Right atrium auricular region (tissue), 2 donors: ENCODE data around the gene MAP3K4. TPM values are rescaled to one million over a fixed set of nuclear protein-coding genes. Genes with fewer than 3 reads are reported as not detected.
"Not testable (repeated sequence)": the region's sequence is repeated elsewhere in the genome, so short reads cannot be mapped to it uniquely, and the experiment has no call there.

Experiments
- DNase-seq: peaks from one replicate; pipeline ENCODE4 v3.0.0-alpha.2; 2019; ENCODE audit warnings: low spot score
- H3K27ac ChIP-seq, 2 donors: fragments of 200-600 bp; sonication (generic); 1 replicate in 1 of 2; 2 replicates in 1 of 2; pipeline ENCODE4 v1.5.1; 2016 to 2019
- H3K27me3 ChIP-seq, 2 donors: fragments of 200-600 bp; sonication (generic); one replicate each; pipeline versions ENCODE4 v1.5.1 to v1.6.0; 2017 to 2019
- H3K36me3 ChIP-seq: fragments of 200-600 bp; sonication (generic); one replicate; pipeline ENCODE4 v1.5.1; 2016
- H3K4me1 ChIP-seq, 2 donors: fragments of 200-600 bp; sonication (generic); one replicate each; pipeline versions ENCODE4 v1.5.1 to v1.6.0; 2017 to 2019
- H3K4me3 ChIP-seq, 2 donors: fragments of 200-600 bp; sonication (generic); 1 replicate in 1 of 2; 2 replicates in 1 of 2; pipeline ENCODE4 v1.5.1; 2017 to 2019; ENCODE audit warnings: mild to moderate bottlenecking in 1 of 2, moderate library complexity in 1 of 2
- H3K9me3 ChIP-seq, 2 donors: fragments of 200-600 bp; sonication (generic); one replicate each; pipeline ENCODE4 v1.5.1; 2019
- CTCF ChIP-seq, 2 donors: fragments of 200-600 bp; sonication (generic); IDR thresholded peaks; one replicate each; pipeline ENCODE4 v1.5.1; 2019; ENCODE audit warnings: antibody characterized with exemption in 2 of 2
- total RNA-seq, 2 donors: library from RNA; depleted of rRNA; stranded (reverse); fragments of >200 nt; gene quantifications; one replicate each; pipeline ENCODE4 v1.1.0, GENCODE V29; 2016

The MAP3K4 gene
- total RNA-seq, 2 donors from 2014 or later, result 15.6 to 17.2 TPM

DNA sequence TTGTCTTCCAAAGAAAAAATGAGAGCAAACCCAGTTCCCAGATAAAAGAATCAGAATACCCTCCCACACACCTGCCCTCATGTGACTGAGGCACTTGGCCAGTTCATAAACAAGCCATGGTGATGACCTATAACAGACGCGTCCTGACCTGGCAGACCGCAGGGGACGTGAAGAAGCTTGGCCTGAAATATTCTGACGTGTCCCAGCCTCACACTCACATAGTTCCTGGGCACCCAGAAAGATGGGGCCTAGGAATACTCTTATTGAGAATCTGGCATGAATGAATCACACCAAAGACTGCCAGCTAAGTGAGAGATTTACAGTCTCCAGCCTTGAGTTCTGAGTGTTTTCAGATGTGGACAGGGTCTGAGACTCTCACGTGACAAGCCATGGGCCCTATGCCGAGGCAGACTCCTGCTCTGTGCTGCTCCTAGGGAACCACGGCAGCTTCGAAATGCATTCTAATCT is 17.2 kb upstream of the MAP3K4 start:
- no peaks in the 10 kb centered on the region for H3K9me3 ChIP-seq
- peaks cover 0 to 32% of the 10 kb centered on the region in 2 donors for H3K4me1 ChIP-seq
- no peak overlapping the region for H3K4me3 ChIP-seq
- H3K36me3 ChIP-seq, result no peaks in the 10 kb centered on the region
- no peak for DNase-seq
- H3K27me3 ChIP-seq, result no peaks in the 10 kb centered on the region
- no peak for TF ChIP-seq CTCF (IDR thresholded peaks at IDR 0.05)
- peak overlapping the region; percentile 67 for H3K27ac ChIP-seq

GRCh38 chr6:160975162-160975561 is 16.4 kb upstream of the MAP3K4 start:
- H3K36me3 ChIP-seq, result no peaks in the 10 kb centered on the region
- H3K27ac ChIP-seq, result peak overlapping the region in 1 of 2 donors; percentile 67
- no peak for DNase-seq
- H3K4me3 ChIP-seq, result no peak overlapping the region
- no peaks in the 10 kb centered on the region for H3K9me3 ChIP-seq
- no peaks in the 10 kb centered on the region for H3K27me3 ChIP-seq
- no peak for TF ChIP-seq CTCF (IDR thresholded peaks at IDR 0.05)
- H3K4me1 ChIP-seq, result peaks cover 0 to 32% of the 10 kb centered on the region in 2 donors

DNA sequence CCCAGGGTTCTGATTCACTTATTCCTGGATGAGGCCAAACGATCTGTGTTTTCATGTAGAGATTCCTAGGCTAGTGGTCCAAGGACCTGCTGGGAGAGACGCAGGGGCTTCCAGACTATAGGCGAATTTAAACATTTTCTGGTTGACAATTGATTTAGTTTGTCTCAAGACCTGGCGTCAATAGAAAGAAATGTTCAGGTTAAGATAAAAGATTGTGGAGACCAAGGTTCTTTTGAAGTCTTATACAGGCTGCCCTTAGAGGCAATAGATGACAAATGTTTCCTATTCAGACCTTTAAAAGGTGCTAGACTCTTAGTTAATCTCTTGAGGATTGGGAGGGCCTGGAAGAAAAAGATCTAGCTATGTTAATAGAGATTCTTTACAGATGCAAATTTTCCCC is 15.6 kb upstream of the MAP3K4 start:
- not testable (repeated sequence) for H3K4me3 ChIP-seq, H3K36me3 ChIP-seq, DNase-seq, H3K9me3 ChIP-seq, H3K27me3 ChIP-seq, H3K27ac ChIP-seq
- peaks cover 0 to 32% of the 10 kb centered on the region in 2 donors for H3K4me1 ChIP-seq

DNA sequence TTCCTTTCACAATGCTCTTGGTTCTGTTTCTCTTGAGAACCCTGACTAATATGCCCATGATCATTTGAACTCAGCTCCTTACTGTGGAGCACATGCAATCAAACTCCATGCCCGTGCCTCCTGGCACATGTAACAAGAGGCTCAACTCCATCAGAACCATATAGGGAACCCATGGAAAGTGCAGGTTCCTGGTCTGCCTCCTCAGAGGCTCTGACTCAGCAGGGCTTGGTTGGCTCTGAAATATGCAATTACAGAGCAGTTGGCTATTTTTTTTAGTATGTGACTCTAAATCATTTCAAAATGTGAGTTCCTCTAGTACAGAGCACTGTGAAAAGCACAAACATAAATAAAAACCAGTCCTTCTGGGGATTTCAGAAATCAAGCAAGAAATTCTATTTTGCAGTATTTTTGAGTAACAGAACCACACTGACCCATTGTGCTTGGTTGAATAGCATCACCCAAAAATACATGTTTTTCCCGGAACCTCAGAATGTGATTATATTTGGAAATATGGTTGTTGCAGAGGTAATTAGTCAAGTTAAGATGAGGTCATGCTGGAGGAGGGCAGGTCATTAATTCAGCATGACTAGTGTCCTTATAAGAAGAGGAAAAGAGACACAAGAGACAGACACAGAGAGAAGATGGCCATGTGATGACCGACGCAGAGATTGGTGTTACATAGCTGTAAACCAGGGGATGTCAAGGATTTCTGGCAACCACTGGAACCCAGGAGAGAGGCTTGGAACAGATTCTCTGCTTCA is 13.2 kb upstream of the MAP3K4 start:
- Histone ChIP-seq H3K9me3 (no peaks in the 10 kb centered on the region), H3K4me3 (no peak overlapping the region), H3K4me1 (peaks cover 0 to 19% of the 10 kb centered on the region in 2 donors), H3K27me3 (no peaks in the 10 kb centered on the region), H3K27ac (no peak overlapping the region), H3K36me3 (no peaks in the 10 kb centered on the region)
- no peak for DNase-seq
- no peak for TF ChIP-seq CTCF (IDR thresholded peaks at IDR 0.05)

GRCh38 chr6:160979061-160979708 is 12.4 kb upstream of the MAP3K4 start:
- no peaks in the 10 kb centered on the region for H3K9me3 ChIP-seq
- no peaks in the 10 kb centered on the region for H3K36me3 ChIP-seq
- H3K27me3 ChIP-seq, result no peaks in the 10 kb centered on the region
- no peak for DNase-seq
- peaks cover 0 to 10% of the 10 kb centered on the region in 2 donors for H3K4me1 ChIP-seq
- TF ChIP-seq CTCF (IDR thresholded peaks at IDR 0.05), result no peak
- no peak overlapping the region for H3K4me3 ChIP-seq
- no peak overlapping the region for H3K27ac ChIP-seq

- not testable (repeated sequence) for DNase-seq, H3K9me3 ChIP-seq, H3K4me1 ChIP-seq, H3K27ac ChIP-seq, H3K27me3 ChIP-seq, H3K36me3 ChIP-seq, H3K4me3 ChIP-seq
Measured at GRCh38 chr6:160983377-160983948, 8.1 kb upstream of the MAP3K4 start.
